COR-L47 (cell line): ENCODE results near the gene TEX35.

Source experiments
- DNase-seq: peaks from one replicate; lab custom pipeline; 2025; lab: John Stamatoyannopoulos, UW

The TEX35 gene

DNA sequence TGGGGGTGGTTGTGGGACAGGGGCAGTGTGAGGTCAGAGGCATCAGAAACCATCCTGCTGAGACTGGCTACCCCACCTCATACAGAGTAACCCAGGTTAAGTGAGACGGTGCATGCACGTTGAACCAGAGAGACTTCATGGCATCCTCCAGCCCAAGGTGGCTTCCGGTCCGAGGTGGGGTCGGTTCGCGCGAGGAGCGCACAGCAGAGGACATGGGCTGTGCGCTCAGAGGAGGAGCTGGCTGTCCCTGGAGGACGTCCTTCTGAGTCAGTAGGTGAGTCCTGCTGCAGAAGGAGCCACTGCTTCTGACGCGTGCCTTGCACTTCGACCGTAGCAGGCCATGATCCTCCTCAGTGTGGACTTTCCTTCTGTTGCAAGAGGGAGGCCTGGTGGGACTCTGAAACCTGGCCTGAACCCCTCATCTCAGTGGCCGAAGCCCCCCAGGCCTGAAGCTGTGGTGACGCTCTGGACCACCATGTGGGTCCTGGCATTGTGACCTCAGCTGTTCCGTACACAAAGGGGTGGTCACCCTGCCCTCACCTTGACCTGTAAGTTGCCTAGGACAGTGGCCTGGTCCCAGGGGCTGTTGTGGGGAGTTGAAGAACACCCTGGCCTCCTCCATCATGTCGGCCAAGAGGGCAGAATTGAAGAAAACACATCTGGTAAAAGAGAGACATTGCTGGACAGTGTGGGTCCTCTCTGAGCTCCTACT lies at the start of gene TEX35:
TEX35 (plus strand) TSS at position 544 of the 712 bp plus-strand sequence; CDS start at position 624, 80 bp downstream.
- DNase-seq = no peak

DNA sequence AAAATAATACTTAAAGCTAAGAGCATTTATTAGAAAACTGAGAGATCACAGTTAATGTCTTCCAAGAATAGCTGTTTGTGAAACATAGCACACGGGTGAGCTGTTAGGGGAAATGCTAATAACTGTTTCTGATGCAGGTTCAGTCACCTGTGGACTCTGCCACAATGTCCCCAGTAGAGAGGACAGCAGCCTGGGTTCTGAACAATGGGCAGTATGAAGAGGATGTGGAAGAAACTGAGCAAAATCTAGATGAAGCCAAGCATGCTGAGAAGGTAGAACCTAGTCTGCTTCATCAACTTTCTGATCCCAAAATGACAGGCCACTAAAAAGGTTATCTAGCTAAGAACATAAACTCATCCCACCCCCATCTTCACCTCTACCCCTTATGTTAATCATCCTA lies 48.8 kb upstream of the TEX35 start:
- DNase-seq = no peak

DNA sequence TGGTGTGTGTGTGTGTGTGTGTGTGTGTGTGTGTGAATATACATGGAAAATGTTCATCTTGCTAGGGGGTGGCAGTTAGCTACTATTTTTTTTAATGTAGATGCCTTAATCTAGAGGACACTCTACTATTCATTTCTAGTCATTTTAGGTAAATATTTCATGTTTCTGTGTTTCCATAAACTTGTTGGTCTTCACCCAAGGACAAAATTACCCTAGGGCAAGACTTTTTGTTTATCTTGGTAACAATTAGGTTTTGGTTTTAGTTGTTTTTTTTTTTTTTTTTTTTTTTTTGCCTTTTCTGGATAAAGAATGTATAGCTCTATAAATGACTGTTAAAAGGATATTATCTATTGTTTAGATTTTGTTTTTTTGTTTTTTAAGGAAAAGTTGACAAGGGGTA lies 48.3 kb upstream of the TEX35 start:
- DNase-seq = no peak

DNA sequence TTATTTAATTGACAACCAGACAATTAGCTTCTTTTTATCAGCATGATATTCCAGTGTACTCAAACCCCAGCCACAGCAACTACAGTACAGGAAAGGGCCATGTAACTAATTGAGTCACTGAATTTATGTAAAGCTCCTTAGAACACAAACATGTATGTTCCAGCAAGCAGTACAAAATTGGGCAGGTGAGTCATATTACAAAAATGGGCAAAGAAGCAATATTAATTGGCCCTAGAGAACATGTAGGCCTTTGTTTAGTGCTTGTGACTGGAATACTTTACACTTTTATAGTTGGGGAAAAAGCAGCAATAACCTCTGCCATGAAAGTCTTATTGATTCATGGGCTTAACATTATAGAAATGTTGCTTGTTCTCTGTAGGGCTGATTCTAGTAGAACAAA lies 47.9 kb upstream of the TEX35 start:
- DNase-seq = no peak

DNA sequence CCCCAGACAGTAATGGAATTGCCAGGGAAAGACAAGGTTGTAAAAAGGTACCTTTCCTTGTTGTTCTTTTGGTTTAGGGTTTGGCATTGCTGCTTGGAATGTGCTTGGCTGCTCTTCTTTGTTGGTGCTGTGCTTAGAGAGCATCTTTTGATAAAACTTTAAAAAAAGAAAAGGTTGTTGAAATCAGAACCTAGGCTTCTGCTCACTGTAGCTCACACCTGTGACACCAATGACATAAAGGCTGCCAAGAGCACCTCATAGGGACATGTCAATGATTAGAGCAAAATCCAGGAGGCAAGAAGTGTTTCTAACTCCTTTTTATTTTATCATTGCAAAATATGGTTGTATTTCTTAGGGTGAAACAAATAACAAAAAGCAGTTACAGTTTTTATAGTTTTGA lies 45.1 kb upstream of the TEX35 start:
- no peak for DNase-seq

DNA sequence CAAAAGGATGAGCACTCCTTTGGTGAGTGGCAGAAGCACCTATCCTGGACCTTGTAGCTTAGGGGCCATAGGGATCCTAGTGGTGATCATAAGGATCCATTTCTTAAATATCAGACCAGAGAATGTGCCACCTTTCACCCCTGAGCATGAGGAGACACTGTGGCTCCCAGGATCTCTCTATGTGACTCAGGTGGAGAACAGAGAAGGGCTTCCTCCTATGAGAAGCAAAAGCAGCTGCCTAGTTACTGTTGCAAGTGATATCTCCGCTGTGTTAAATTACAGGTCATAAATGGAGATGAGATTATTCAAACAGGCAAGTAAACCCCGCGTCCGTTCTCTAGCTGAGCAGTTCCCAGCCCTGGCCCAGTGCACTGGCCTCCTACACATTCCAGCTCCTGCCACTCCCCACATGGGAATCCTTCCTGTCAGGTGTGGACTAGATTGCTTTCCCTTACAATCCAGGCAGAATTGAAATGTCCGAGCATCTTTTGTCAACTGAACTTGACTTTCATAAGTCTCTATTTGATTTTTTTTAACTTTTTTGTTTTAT lies 42.4 kb upstream of the TEX35 start:
- DNase-seq = no peak

DNA sequence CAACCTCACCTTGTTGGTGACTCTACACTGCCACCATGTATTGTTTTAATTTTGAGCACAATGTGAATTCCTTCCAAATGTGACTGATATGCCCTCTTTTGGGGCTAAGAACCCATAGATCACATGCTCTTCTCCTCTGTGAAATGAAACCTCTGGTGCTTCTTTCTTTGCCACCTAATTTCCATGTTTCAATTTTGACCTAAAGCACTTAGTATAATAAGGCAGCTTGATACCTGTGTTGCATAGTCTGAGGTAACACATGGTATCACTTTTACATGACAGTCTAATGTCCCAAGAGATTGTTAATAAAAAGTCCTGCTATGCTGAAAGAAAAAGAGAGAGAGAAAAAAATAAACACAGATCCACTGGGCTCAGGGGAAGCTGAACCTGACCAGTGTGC lies 40.4 kb upstream of the TEX35 start:
- DNase-seq = no peak

DNA sequence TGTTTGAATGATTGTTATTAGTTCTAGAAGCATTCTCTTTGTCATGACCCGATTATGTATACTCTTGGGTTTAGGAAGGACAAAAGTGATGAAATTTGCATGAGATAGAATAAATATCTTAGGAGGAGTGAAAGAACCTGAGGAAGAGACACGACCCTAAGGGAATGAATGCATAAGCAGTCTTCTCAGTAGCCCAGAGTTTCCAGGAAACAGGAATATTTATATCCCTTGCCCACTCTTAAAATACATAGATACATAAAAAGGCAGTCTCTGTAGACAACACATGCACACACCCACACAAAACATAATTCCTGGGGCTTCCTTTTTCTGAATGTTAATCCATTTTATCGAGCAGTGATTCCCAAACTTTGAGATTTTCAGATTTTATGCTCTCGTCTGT lies 35.5 kb upstream of the TEX35 start:
- DNase-seq = no peak

DNA sequence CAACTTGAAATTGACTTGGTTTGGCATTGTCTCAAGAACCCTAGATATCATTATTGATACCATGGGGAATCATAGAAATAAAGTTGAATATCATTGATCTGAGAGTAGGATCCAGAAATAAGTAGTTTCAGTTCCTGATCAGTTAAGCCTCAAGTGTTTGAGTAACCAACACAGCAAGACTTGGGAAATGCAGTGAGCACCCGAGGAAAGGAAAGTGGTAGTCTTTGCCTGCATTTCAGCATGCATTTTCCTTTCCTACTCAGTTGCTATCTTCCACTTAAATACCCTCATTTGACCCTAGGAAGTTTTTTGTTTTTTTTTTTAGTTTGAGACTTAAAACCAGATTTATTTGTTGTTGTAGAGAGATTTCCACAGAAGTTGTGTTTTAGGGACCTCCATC lies 35.1 kb upstream of the TEX35 start:
- no peak for DNase-seq

DNA sequence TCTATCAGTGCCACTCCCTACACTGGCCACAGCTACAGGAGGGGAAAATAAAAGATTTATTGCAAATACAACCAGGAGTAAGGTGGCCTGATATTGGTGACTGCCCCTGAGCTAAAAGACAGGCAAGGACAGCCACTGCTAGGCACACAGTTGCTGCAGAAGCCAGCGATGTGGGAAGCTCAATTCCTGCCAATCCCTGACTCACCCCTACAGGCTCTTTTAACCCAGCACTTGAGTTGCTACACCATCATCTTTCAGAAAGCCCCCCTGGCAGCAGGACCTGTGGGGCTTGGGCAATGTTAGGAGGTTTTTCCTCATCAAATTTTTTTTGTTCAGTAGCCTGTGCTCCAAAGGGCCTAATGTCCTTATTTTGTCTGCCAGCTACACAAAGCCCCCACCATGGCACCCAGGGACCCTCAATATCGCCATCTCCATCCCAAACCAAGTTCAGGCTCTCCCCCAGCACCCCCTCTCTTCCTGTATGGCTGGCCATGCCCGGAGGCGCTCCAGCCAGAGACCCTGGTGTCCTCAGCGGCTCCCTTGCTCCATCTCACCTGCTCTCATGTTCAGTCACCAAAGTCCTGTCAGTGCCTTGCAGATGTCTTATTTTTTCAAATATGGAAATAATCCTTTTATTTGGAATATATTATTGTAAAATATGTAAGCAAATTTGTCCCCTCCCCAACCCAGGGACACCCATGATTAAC lies 29.5 kb upstream of the TEX35 start:
- no peak for DNase-seq

DNA sequence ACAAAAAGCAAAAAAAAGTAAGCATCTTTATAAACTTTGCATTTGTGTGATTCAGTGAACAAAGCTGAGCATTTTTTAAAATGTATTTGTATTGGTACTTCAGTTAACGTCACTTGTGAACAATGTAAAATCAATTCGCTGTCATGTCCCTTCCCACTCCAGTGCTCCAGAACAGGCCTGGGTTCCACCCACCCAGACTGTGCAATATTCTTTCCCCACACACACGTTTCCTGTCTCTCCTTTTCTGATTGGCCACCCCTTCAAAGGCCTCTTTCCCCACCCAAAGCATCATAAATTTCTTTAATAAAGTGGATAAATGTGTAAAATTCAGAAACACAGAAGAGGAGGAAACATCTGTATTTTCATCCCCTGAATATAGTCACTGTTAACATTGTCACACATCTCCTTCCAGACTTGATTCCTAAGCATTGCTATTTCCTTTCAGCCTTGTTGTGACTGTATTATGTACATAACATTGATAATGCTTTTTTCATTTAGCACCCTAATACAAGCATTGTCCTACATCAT lies 28.1 kb upstream of the TEX35 start:
- no peak for DNase-seq

DNA sequence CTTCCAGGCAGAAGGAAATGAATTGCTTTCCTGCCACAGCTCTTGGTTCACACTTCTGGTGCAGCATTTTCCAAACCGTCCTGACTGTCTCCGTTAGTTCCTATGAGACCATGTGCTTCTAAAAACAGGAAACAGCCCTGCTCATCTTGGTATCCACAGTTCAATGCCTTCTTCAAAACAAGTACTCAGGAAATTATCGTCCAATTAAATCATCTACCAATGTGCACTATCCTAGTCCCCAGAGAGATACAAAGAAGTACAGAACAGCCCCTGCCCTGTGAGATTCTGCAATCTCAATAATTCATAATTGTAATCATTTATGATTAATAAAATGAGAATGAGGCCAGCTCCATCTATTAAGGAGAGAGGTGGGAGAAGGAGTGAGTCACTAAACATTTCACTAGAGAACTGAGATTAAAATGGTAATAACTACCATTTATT lies 27.3 kb upstream of the TEX35 start:
- DNase-seq = no peak

DNA sequence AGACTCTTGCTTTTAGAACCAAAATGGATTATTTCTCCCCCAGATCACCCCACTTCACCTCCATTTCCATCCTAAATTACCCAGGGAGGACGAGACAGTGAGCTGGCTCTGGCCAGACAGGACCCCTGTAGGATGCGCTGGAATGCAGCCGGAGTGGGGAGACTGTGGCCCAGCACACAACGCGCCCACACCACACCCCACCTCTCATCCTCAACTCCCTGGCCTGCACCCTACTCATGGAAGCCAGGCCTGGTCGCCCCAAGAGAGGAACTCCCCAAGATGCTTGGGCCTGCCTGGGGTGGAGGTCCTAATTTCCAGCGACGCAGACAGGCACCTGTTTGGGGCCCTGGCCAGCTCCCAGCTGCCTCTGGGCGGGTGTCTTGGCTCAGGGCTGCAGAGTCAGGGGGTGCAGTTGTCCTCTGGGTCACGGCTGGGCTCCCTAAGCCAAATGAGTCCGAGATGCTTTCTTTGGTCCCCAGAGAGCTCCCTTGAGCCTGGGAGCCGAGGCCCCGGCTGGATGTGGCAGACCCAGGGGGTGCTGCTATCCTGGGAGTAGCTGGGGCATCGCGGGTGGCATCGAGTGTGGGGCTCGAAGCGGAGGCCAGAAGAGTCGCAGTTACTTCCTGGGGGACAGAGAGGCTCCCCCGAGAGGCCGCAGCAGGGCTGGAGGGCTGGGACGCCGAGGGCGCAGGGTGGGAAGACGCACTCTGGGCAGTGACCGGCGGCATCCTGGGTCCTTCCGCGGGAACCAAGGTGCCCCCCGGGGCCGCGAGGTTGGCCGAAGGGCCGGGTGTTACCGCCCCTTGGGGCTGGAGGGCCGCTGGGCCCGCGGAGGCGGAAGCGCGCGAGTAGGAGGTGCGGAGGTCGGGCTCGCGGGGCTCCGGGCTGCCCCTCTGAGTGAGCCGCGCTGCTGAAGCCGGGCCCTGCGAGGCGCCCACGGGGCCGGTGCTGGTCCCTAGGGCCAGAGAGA lies 26.5 kb upstream of the TEX35 start:
- DNase-seq = no peak

DNA sequence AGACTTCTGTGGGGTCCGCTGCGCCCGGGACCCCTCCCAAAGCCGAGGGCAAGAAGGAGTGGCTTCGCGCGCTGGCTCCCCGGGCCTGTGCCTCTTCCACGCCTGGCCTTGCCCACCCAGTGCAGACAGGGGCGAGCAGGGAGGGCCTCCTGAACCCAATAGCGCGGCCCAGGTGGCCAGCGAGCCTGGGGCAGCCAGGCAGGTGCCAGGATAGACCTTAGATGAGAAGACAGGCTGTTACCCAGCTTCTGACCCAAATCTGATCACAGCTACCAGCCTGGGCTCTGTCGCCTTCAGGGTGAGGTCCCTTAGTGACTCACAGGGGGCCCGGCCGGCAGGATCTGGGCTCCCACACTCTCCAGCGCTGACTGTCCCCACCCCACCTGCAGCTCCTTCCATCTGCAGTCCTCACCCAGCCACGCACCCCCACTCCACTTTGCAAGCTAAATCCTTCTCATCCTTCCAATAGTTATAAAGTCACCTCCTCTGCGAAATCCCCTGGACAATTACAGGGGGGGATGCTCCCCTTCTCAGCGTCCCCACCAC lies 25.8 kb upstream of the TEX35 start:
- DNase-seq = no peak

DNA sequence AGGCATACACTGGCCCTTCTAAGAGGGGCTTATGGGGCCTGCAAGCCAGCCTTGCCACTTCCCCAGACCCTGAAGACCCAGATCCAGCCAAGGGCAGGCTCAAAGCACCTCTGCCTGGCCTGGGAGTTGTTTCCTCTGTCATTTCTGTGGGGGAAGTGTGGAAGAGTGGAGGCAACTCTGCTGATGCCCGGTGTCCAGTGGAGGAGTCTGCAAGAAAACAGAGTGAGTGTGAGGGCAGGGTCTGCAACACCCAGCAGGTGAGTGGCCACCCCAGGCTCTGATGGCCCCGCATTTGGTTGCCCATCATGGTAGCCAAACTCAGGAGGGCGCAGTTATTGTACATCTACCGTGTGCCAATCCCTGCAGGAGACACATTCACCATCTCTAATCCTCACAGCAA lies 24.5 kb upstream of the TEX35 start:
- DNase-seq = no peak

DNA sequence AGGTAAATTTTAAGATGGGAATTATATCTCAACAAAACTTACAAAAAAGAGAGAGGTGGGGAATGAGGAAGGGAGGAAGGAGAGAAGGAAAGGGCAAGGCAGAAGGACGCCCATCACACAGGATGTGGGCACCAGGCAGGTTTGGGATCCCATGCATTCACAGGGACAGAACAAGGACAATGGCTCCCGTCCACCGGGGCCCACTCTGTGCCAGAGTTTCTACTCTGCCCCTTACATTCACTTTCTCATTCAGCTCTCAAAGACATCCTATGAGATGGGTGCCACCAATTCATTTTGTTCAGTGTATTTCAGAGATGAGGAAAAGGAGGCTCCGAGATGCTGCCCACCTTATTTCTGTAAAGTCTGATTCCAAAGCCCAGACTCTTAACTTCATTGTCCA lies 23.5 kb upstream of the TEX35 start:
- DNase-seq = no peak

DNA sequence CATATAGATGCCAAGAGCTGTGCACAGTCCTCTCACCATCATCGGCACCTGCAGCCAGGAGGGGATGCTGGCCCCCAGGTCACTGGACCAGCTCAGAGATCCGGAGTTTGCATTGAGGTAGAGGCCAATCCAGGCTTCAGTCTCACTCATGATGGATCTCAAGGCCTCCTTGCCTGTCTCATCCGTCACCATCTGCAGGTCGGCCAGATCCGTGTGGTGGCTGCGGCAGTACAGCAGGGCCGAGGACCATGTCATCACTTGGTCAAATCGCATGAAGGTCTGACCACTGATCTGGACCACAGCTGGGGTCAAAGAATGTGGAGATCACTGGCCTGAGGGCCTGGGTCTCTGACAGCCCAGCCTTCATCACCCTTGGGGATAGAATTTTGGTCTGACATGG lies 22.8 kb upstream of the TEX35 start:
- no peak for DNase-seq

DNA sequence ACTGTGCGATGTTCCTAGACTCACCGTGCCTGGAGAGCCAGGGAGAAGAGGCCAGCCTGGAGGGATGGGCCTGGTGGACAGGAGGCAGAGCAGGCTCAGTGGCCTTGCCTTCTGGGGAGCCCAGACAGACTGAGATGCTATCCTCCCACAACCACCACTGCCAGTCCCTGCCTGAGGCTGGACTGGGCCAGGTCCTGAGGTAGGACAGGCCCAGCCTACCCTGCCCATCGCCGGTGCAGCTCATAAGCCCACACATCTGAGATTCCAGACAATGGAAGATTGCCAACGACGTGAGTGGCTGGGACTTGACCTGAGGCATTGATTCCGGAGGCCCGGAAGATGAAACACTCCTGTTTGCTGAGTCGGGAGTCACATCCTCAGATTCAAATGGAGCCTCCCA lies 21.9 kb upstream of the TEX35 start:
- no peak for DNase-seq

DNA sequence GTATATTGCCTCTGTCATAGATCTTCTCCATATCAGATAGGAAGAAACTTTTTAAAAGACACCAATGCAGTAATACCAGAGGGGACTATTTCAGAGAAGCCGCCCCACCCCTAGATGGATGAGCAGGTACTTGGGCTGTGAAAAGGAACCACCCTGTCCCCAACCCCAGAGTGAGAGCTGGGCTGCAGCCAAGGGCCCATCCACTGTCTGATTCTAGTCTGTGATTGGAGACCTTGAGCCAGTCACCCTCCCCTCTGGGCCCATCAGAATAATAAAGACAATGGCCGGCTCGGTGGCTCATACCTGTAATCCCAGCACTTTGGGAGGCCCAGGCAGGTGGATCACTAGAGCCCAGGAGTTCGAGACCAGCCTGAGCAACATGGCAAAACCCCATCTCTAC lies 21.2 kb upstream of the TEX35 start:
- DNase-seq = no peak

DNA sequence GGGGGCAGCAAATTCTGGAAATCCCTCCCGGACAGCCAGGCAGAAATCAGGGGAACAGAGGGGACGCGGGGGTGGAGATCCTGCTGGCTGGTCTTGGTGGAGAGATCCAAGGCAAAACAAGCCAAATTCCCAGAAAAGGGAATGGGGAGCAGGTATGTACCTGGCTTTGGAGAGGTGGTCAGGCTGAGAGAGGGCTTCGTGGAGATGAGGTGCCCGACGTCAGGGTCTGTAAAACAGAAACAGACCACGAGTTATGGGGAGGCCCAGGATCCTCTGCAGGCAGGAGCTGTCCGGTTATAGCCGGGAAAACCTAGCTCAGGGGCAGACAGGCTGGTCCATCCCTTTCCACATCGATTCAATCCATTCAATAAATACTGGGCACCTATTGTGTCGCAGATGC lies 20.6 kb upstream of the TEX35 start:
- DNase-seq = no peak

DNA sequence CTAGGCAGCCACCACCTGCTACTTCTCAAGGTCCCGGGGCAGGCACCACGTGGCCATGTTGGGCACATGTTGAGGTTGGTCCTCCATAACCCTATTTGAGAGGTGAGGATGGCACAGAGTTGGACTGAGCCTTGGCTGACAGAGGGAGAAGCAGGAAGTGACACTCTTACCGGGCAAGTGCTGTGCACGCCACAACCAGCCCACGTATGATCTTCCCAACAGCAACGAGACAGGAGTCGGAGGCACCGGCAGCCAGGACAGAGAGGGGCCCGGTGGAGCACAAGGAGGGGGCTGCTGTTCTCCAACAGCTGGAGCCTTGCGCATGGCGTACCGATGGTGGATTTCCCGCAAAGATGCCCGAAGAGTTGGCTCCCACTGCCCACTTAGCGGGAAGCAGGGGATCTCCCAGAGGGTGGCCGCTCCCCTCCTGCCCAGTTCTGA lies 19.6 kb upstream of the TEX35 start:
- no peak for DNase-seq

DNA sequence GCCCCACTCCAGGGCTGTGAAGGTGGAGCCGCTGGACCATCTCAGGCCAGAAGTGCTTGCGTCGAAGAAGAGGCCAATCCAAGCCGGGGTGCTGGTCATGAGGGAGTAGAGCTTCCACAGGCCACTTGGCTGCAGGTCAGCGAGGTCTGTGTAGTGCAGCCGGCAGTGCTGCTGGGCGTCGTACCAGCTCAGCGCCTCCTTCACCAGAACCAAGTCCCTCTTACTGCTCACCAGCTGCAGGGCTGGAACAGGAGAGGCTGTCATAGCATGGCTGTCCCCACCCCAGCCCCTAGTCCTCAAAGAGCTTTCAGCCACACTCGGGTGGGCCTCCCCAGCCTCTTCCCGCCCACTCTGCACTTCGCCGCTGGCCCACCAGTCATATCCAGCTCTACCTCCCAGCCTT lies 18.3 kb upstream of the TEX35 start:
- no peak for DNase-seq
